UCSD-AML1 (cell line): Measurements from ENCODE around the gene DOCK1.

ENCODE experiments used
- DNase-seq: peaks from one replicate; lab custom pipeline; 2025; ENCODE audit not compliant: unreplicated experiment; lab: John Stamatoyannopoulos, UW

DOCK1 gene

DNA sequence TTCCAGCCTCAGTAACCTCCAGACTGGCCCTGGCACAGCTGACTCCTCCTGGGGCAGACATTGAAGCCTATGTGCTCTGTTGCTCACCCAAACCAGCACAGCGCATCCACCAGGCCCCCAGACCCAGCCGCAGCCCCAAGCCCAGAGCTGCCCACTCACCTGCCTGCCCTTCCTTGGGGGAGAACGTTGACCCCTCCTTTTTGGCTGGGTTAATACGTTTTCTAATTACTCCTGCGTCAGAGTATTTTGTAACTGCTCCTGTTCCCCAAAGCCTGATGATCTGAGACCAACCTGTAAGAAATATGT lies 536.9 kb downstream of the DOCK1 start:
- no peak for DNase-seq

GRCh38 chr10:127444155-127444554 lies 538.9 kb downstream of the DOCK1 start:
- DNase-seq, result no peak

- no peak for DNase-seq
These were observed 542.0 kb downstream of the DOCK1 start for GRCh38 chr10:127447197-127447596.

GRCh38 chr10:127449490-127449889 lies 544.3 kb downstream of the DOCK1 start:
- no peak for DNase-seq

DNA sequence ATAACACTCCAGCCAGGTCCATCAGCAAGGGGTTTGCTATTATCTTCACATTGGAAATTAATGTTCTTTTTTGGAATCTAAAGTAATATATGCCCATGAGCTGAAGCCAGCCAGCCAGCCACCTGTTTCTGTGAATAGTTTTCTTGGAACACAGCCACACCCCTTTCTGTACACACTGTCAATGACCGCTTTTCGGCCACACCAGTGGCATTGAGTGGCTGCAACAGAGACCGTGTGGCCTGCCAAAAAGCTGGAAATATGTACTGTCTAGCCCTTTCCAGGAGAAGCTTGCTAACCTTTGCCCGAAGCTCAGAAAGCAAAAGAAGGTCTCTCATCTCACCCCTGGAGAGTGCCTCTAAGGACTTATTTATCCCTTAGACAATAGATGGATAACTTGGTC lies 545.4 kb downstream of the DOCK1 start:
- DNase-seq, result no peak

DNA sequence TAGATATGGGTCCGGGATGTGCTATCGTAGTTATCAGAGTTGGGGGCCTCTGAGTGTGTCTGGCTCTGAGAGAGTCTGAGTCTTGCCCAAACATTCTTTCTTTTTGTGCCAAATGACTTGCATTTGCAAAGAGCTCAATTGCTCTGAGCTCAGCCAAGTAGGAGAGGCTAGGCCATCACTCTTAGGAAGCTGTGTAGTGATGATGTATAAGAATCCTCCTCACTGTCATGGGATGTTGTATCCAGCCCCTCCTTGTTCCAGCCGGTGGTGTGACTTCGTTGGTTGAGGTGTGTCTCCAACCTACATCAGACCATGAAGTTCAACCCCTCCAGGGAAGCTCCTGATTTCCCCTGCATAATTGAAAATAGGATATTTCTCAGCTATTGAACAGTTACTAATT lies 546.4 kb downstream of the DOCK1 start:
- no peak for DNase-seq

DNA sequence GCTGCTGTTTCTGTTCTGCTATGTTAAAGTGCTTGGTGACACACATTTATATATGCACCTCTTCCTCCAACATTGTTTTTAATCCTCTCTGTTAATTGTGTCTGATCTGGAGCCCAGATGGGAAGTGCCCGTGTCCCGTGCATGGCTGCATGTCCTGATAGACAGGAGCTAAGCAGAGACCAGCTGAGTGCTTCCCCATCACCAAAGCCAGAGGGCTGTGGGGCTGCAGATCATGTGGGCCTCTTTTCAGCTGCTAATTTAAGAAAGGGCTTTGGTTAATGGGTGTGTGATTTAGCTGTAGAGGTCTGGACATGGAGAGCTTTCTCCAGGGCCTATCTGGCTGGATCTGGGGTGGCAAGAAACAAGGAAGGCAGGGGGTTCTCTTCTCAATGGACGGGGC lies 547.3 kb downstream of the DOCK1 start:
- no peak for DNase-seq

DNA sequence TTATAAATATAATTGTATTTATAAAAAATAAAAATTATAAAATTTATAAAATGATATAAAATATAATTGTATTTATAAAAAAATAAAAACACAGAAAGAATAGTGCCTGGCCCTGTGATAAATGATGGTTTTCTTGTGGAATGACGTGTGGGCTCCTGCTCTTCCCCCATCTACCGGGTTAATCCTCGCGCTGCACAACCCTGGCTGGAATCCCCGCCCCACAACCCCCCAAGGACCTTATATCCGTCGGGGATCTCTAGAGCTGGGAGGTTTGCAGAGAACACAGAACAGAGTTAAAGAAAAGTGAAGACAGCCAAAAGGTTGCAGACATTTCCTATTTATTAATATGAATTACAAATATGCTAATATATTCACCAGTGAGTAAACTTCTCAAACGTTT lies 548.5 kb downstream of the DOCK1 start:
- no peak for DNase-seq

DNA sequence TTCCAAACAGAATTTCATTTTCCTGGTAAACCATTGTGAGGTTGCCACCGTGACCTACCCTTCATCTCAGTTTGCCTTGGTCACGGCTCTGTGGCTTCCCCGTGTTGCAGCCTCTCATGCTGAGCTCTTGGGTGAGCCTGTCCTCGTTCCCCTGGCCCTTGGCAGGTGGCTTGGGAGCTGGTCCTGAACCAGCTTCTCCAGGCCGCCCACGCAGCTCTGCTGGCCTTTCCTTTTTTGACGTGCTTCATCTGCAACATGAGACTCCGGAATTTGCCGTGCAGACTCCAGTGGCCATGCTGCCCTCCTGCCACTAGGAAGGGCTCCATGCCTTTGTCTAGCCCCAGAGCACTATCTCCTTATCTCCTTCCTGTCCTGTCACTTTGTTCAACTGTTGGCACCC lies 550.9 kb downstream of the DOCK1 start:
- DNase-seq, result no peak

DNA sequence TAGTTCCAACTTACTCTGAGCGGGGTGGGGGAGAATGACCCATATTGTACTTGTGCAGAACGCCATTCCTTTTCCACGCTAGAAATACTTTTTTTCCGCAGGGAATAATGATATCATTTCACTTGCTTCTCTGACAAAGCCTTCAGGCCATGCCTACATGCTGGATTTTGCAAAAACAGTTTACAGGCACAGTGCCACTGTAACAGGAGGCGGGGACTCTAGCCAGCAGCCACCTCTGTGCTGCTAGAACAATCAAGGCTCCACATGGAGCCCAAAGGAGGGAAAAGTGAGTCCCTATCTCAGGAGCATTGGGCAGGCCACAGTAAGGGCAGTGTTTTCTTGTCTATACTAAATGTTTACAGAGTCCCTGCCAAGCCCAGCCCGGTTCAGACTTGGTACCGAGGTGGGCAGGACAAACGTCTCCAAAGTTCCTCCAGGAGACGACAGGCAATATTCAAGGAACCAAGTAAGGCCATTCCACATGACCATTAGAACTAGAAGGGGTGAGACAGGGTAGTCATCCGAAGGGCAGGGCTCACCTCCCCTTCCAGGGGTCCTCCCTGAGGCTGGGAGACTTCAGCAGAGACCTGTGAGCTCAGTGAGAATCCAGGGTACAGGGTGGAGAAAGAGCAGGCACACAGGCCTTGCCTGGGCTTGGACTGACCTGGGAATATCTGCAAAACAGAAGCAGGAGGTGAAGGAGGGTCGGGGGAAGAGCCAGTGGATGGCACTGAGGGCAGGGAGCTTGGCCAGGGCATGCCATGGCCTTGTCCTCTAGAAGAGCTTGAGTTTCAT lies 553.0 kb downstream of the DOCK1 start:
- DNase-seq, result no peak

- no peak for DNase-seq
These were observed 553.6 kb downstream of the DOCK1 start for GRCh38 chr10:127458829-127459228.

DNA sequence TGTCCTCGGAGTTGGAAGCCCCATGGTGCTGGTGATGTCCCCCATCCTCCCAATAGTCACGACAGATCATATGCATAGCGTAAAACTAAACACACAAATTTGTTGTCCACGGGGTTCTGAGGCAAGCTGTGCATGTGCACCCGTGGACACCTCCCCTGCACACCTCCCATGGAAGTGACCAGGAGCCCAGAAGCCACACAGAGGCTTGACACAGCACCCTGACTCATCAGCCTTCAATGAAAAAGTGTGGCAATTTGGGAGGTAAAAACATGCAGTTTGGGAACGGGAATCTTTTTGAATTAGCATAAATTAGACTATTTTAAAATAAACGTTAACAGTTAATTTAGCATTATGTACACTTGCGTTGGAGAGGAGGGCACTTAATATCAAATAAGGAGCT lies 554.7 kb downstream of the DOCK1 start:
- no peak for DNase-seq

GRCh38 chr10:127462643-127463295 lies 557.5 kb downstream of the DOCK1 start:
- no peak for DNase-seq

DNA sequence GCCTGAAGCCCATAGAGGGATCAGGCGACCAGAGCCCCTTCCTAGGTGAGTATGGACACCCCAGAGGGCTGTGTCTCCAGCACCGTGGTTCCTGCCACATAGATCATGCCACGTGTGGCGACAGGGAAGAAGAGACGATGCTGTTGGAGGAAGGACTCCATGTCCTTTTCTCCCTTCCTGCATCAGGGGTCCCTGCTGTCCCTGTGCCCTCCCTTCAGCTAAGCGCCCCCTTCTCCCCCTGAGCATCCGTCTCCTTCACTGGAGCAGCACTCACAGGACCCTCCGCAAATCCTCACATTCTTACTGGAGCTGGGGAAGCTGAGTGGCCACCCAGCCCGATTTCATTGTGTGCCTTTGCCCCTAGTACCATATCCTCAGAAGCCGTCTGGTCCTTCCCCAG lies 558.3 kb downstream of the DOCK1 start:
- no peak for DNase-seq

GRCh38 chr10:127464561-127464960 lies 559.3 kb downstream of the DOCK1 start:
- no peak for DNase-seq

GRCh38 chr10:127467811-127468210 lies 562.6 kb downstream of the DOCK1 start:
- no peak for DNase-seq

DNA sequence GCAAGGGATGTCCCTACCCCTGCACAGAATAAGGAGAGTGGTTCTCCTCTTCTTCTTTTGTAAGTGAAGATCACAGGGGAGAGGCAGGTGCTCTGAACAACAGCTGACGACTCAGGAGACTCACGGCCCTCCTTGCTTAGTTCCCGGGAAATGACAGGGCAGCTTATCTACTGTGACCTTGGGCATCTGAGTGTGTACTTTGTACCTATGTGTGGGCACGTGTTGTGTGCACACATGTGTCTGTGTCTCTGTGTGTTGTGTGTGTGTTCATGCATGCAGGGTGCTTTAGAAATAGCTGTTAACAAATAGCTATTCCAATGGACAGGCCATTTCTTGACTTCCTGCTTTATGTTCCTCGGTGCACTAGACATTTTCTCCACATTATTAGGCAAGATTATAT lies 563.4 kb downstream of the DOCK1 start:
- no peak for DNase-seq

DNA sequence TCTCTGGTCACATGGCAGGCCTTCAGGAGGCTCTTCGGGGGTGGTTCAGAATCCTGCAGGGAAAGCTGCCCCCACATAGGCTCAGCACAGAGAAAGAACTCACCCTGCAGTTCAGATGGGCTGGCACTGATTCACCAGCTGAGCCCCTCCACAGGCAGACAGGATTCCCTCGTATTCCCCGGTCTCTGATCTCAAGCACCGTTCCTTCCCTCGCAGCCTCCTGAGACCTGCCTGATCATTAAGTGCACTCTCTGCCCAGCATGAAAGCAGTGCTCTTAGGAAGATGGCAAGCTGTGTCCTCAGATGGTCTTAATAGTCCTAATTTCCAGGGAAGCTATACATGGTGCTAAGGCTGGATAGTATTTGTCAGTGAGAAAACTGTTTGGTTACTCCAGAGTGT lies 565.7 kb downstream of the DOCK1 start:
- DNase-seq, result no peak

- no peak for DNase-seq
These were observed 567.7 kb downstream of the DOCK1 start for GRCh38 chr10:127472976-127473375.

GRCh38 chr10:127474501-127474900 lies 569.3 kb downstream of the DOCK1 start:
- DNase-seq, result no peak

DNA sequence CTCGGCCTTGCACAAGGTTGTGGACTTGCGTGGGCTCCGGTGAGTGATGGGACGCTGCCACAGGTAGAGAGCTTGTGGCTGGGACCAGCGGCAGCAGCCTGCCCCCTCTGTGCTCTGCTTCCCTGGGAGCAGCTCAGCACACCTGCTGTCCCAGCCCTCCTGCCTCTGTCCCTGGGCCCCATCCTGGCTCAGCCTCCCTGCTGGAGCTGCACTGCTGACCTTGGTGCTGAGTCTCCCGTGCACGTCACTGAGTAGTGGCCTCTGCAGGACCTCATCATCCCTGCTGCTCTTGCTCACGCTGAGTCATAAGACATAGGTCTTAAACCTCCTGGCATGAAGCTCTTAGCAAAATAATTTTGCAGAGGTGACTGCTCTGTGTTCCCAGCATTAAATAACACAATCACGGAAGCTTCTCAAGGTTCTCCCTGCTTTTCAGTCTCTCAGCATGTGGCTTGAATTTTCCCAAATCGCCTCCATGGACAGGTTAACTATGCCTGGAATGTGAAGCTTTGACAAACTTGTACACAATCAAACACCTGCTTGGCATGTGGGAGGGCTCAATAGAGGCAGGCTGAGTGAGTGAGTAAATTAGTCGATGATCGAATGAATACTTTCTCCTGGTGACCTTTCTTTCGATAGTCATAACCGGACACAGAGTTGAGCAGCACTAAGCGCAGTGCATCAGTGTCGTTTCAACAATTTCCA lies 580.1 kb downstream of the DOCK1 start:
- no peak for DNase-seq

GRCh38 chr10:127486355-127486754 lies 581.1 kb downstream of the DOCK1 start:
- no peak for DNase-seq
